K562 (cell line): ENCODE data around the gene TGM3. TPM values are rescaled to one million over a fixed set of nuclear protein-coding genes. Genes with fewer than 3 reads are reported as not detected.

Experiments
- ATAC-seq: fragments of 200-7000 bp; cut with Tn5 transposase; 3 replicates; pipeline ENCODE4 v1.9.1; 2020; ENCODE audit warnings: moderate library complexity
- BruUV-seq: library from RNA; stranded (reverse); fragments of 400-500 nt; replicated peaks from 2 replicates; lab custom pipeline; 2021; lab: Mats Ljungman, UMichigan
- CTCF ChIA-PET: fragments of 300-600 bp; formaldehyde crosslinking; extraction: SDS; loops from one replicate; lab custom pipeline; 2021; ENCODE audit warnings: low intra/inter-chr PET ratio; lab: Yijun Ruan, JAX
- POLR2A ChIA-PET: fragments of 300-600, 350-650 bp; sonication (Branson Sonifier 250); formaldehyde crosslinking; extraction: SDS; loops from one replicate; lab custom pipeline; 2021; ENCODE audit warnings: antibody characterized with exemption, inconsistent platforms; lab: Yijun Ruan, JAX
- DNase-seq, 4 experiments: peaks; one replicate each; pipeline versions ENCODE4 v3.0.0 to v3.0.0-alpha.2; 2011 to 2018; ENCODE audit warnings: low spot score in 3 of 4, mixed read lengths in 3 of 4; ENCODE audit errors: extremely low read depth in 1 of 4
- FAIRE-seq: peaks from 2 replicates; lab custom pipeline; 2011; peaks lifted over from hg19 to GRCh38; lab: Jason Lieb, UNC
- H2AFZ ChIP-seq: 2 replicates; pipeline ENCODE4 v1.6.0; 2011; ENCODE audit warnings: low read depth, low read length, control low read depth, inconsistent platforms
- H3K27ac ChIP-seq: fragments of 200-600 bp; 3 replicates; pipeline ENCODE4 v1.8.0; 2011; ENCODE audit warnings: low read depth, mild to moderate bottlenecking, control low read depth, inconsistent platforms, low read length, moderate library complexity, mixed read lengths; ENCODE audit errors: extremely low read depth
- H3K27me3 ChIP-seq, 2 experiments: fragments of 300-600 bp in 1 of 2; 2 replicates in 1 of 2; 3 replicates in 1 of 2; pipeline versions ENCODE4 v1.6.0 to v1.8.0; 2011; ENCODE audit warnings: inconsistent platforms in 2 of 2, low read length in 2 of 2, mild to moderate bottlenecking in 1 of 2, mixed read lengths in 1 of 2, moderate library complexity in 1 of 2; ENCODE audit not compliant: control insufficient read depth in 2 of 2, insufficient read depth in 2 of 2
- H3K36me3 ChIP-seq: fragments of 300-600 bp; 3 replicates; pipeline ENCODE4 v1.8.0; 2011; ENCODE audit warnings: mild to moderate bottlenecking, low read length, inconsistent platforms; ENCODE audit not compliant: control insufficient read depth, insufficient read depth
- H3K4me1 ChIP-seq, 2 experiments: fragments of 200-600 bp in 1 of 2; replicated peaks in 1 of 2; 2 replicates in 1 of 2; 3 replicates in 1 of 2; pipeline versions ENCODE4 v1.5.1 to v1.8.0; 2011; ENCODE audit warnings: inconsistent platforms in 2 of 2, low read length in 2 of 2, mild to moderate bottlenecking in 1 of 2, mixed read lengths in 1 of 2, moderate library complexity in 1 of 2; ENCODE audit not compliant: control insufficient read depth in 2 of 2, insufficient read depth in 2 of 2
- H3K4me2 ChIP-seq: 2 replicates; pipeline ENCODE4 v1.6.1; 2011; ENCODE audit warnings: low read length, control low read depth, inconsistent platforms, mixed read lengths; ENCODE audit not compliant: insufficient read depth
- H3K4me3 ChIP-seq: fragments of 200-600 bp; sonication (generic), shearing (Covaris generic); 2 replicates; pipeline ENCODE4 v1.5.1; 2016; ENCODE audit warnings: control low read depth, inconsistent platforms
- H3K79me2 ChIP-seq: fragments of 200-600 bp; 3 replicates; pipeline ENCODE4 v1.8.0; 2011; ENCODE audit warnings: low read length, inconsistent platforms; ENCODE audit not compliant: control insufficient read depth, insufficient read depth
- H3K9ac ChIP-seq, 2 experiments: 2 replicates each; pipeline versions ENCODE4 v1.6.0 to v1.6.1; 2011; ENCODE audit warnings: low read depth in 2 of 2, low read length in 2 of 2, control low read depth in 1 of 2, inconsistent platforms in 1 of 2, mild to moderate bottlenecking in 1 of 2, mixed read lengths in 1 of 2; ENCODE audit not compliant: insufficient read depth in 1 of 2
- H3K9me1 ChIP-seq: one replicate; pipeline ENCODE4 v1.6.0; 2011; ENCODE audit warnings: inconsistent platforms, mild to moderate bottlenecking, low read length, moderate library complexity; ENCODE audit not compliant: control insufficient read depth, insufficient read depth
- H3K9me3 ChIP-seq: replicated peaks from 2 replicates; pipeline ENCODE4 v1.5.1; 2011; ENCODE audit warnings: low read depth, low read length, inconsistent platforms; ENCODE audit not compliant: control insufficient read depth, insufficient read depth
- H4K20me1 ChIP-seq: replicated peaks from 2 replicates; pipeline ENCODE4 v1.6.1; 2011; ENCODE audit warnings: low read length, inconsistent platforms, mixed read lengths; ENCODE audit not compliant: control insufficient read depth, insufficient read depth
- GMEB1 ChIP-seq: fragments of 250-450 bp; sonication (Bioruptor Pico); IDR thresholded peaks from 2 replicates; pipeline ENCODE4 v1.4.0; 2020; ENCODE audit warnings: mild to moderate bottlenecking
- IRF9 ChIP-seq: fragments of 450-650 bp; IDR thresholded peaks from 2 replicates; pipeline ENCODE4 v1.6.1; 2016; ENCODE audit warnings: missing biosample characterization, missing genetic modification characterization
- MLLT1 ChIP-seq, 2 experiments: fragments of 450-650 bp; IDR thresholded peaks; 2 replicates each; pipeline ENCODE4 v1.6.1; 2016
- NCOA4 ChIP-seq: fragments of 450-650 bp; IDR thresholded peaks from 2 replicates; pipeline ENCODE4 v1.6.1; 2018; ENCODE audit warnings: mild to moderate bottlenecking; ENCODE audit not compliant: partially characterized antibody
- SNIP1 ChIP-seq: fragments of 450-650 bp; IDR thresholded peaks from 2 replicates; pipeline ENCODE4 v1.7.1; 2017; ENCODE audit warnings: low read depth, mild to moderate bottlenecking
- TCFL5 ChIP-seq: fragments of 250-450 bp; sonication (Bioruptor Pico); conservative IDR thresholded peaks from 2 replicates; pipeline ENCODE4 v1.6.1; 2021; ENCODE audit warnings: mild to moderate bottlenecking, moderate library complexity, matching md5 sums
- TOE1 ChIP-seq, 2 experiments: fragments of 450-650 bp in 1 of 2; sonication (generic) in 1 of 2; formaldehyde crosslinking in 1 of 2; IDR thresholded peaks; 2 replicates each; pipeline versions ENCODE4 v1.7.1 to v1.8.0; 2016 to 2022; ENCODE audit warnings: borderline replicate concordance in 2 of 2, mild to moderate bottlenecking in 2 of 2, antibody characterized with exemption in 1 of 2, inconsistent platforms in 1 of 2, low read depth in 1 of 2, missing genetic modification reagents in 1 of 2, moderate library complexity in 1 of 2
- ZNF140 ChIP-seq: fragments of 250-450 bp; sonication (Bioruptor Pico); IDR thresholded peaks from 2 replicates; pipeline ENCODE4 v1.8.0; 2021; ENCODE audit warnings: moderate library complexity, mild to moderate bottlenecking, inconsistent platforms
- ZNF561 ChIP-seq: fragments of 450-650 bp; formaldehyde crosslinking; conservative IDR thresholded peaks from 2 replicates; pipeline ENCODE4 v1.4.0; 2020; ENCODE audit warnings: mild to moderate bottlenecking, moderate library complexity
- WGBS: fragments of 100-300 bp; shearing (Covaris generic); methylation state at CpG from one replicate; pipeline ENCODE4 v1.1.6; 2016; ENCODE audit warnings: low coverage, mixed read lengths; ENCODE audit not compliant: insufficient coverage; ENCODE audit errors: missing lambda C conversion rate; 5-methylcytosine and 5-hydroxymethylcytosine counted together
- in situ Hi-C: fragments of 300-500 bp; cut with MboI; formaldehyde crosslinking; loops from 4 replicates; pipeline ENCODE4 v1.15.0; 2018; ENCODE audit warnings: inconsistent platforms, mixed read lengths
- intact Hi-C: fragments of 100-400 bp; cut with micrococcal nuclease; formaldehyde crosslinking; loops from 2 replicates; pipeline ENCODE4 v1.14.2; 2022
- polyA plus RNA-seq, 8 experiments: library from polyadenylated mRNA; depleted of rRNA in 4 of 8; stranded (reverse) in 5 of 8; unstranded in 3 of 8; fragments of >200 nt; fragmentation: Nextera tagmentation in 2 of 8; fragmentation: Illumina TruSeq in 1 of 8; extraction: Ambion mirVana in 2 of 8; extraction: Trizol in 1 of 8; gene quantifications; 2 replicates each; pipeline versions ENCODE4 v1.2.1 to v1.2.3, GENCODE V29; 2011 to 2014; ENCODE audit warnings: inconsistent platforms in 1 of 8, missing spikeins in 1 of 8
- total RNA-seq, 7 experiments: library from RNA; depleted of rRNA in 6 of 7; stranded (reverse); fragments of >200 nt in 6 of 7; fragmentation: Illumina TruSeq in 2 of 7; extraction: Trizol in 2 of 7; gene quantifications; 2 replicates each; pipeline versions ENCODE4 v1.2.1 to v1.2.3, GENCODE V29; 2011 to 2021; ENCODE audit warnings: low replicate concordance in 1 of 7

The TGM3 gene
- total and polyA plus RNA-seq, 9 of the 15 experiments (the other 6 are each of a cell fraction or from before 2014, with no cell fraction given), result not detected

DNA sequence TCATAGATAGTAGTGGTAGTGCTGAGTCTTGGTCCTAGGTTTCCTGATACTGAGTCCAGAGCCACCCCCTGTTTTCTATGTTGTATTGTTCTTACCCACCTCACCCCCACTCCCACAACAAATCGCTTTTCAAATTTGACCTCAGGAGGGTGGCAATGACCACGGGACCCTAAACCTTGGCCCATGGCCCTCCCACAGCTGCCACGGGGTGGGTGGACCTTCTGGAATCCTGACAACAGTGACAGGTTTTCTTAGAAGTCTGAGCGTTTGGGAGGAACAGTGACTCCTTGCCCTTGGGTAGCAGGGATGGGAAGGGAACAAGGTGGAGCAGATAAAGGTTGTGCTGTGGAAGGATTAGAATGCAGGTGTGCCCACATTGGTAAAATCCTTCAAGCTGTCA lies 36.9 kb downstream of the TGM3 start:
- Histone ChIP-seq H3K9me1 (no peaks in the 10 kb centered on the region), H3K9ac (no peak overlapping the region), H4K20me1 (no peaks in the 10 kb centered on the region; the same call in 1 of the 2 replicates), H3K4me3 (no peak overlapping the region), H3K27me3 (peaks cover 6 to 47% of the 10 kb centered on the region in 2 experiments), H3K4me1 (no peaks in the 10 kb centered on the region), H3K9me3 (no peaks in the 10 kb centered on the region), H3K36me3 (no peaks in the 10 kb centered on the region), H3K79me2 (no peaks in the 10 kb centered on the region), H2AFZ (no peak overlapping the region), H3K27ac (no peak overlapping the region), H3K4me2 (no peak overlapping the region)
- in situ Hi-C loops (no loop called here), intact Hi-C loops (loop anchor here (10.0 kb wide), 1 partner anchor 68 kb away; no protein-coding TSS in a partner anchor)
- ChIA-PET CTCF (no interaction called here), POLR2A (no interaction called here)
- 0% methylated on average over 3 of the region's 4 CpGs for WGBS
- no peak for DNase-seq
- no TSS peak for BruUV-seq
- TF ChIP-seq ZNF140 (CRISPR knock-in tag) (no peak), GMEB1 (CRISPR knock-in tag) (no peak), SNIP1 (no peak)
- ATAC-seq, result no peak
- FAIRE-seq, result no peak

DNA sequence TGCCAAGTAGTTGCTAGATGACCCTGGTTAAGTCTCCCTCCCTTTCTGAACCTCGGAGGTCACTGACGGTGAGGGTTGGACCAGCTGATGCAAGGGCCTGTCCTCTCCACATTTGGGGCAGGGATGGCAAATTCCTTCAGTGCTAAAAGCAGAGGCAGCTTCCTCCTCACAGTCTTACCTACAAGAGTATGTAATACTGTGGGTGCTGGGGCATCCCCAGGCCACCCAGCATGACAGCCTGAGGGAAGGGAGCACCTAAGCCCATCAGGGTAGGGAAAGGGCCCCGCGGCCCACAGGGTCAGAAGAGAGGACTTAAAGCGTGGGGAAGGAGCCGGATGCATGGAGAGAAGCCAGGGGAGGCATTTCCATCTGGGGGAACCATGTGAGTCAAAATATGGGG lies 38.0 kb downstream of the TGM3 start:
- H3K4me3 ChIP-seq, result no peak overlapping the region
- DNase-seq, result no peak
- intact Hi-C loops (loop anchor here (10.0 kb wide), 1 partner anchor 69 kb away; no protein-coding TSS in a partner anchor), in situ Hi-C loops (no loop called here)
- BruUV-seq, result no TSS peak
- no peaks in the 10 kb centered on the region for H3K9me1 ChIP-seq
- ChIA-PET POLR2A (no interaction called here), CTCF (no interaction called here)
- no peaks in the 10 kb centered on the region for H3K9me3 ChIP-seq
- H3K79me2 ChIP-seq, result no peaks in the 10 kb centered on the region
- H4K20me1 ChIP-seq, result no peaks in the 10 kb centered on the region
- no peaks in the 10 kb centered on the region for H3K4me1 ChIP-seq
- H3K9ac ChIP-seq, result no peak overlapping the region
- 4% methylated on average over 2 of the region's 6 CpGs for WGBS
- no peak for ATAC-seq
- H3K4me2 ChIP-seq, result no peak overlapping the region
- no peak overlapping the region for H2AFZ ChIP-seq
- H3K27ac ChIP-seq, result no peak overlapping the region
- no peak for FAIRE-seq
- H3K27me3 ChIP-seq, result peaks cover 5 to 36% of the 10 kb centered on the region in 2 experiments
- H3K36me3 ChIP-seq, result no peaks in the 10 kb centered on the region
- TF ChIP-seq MLLT1 (IDR thresholded peaks at IDR 0.05), result no peak
- no peak for TF ChIP-seq TCFL5 (CRISPR knock-in tag)
- TF ChIP-seq IRF9 (tag), result no peak
- TF ChIP-seq TOE1 (IDR thresholded peaks at IDR 0.05; ENCODE audit: borderline replicate concordance), result no peak
- no peak for TF ChIP-seq TOE1 (CRISPR knock-in tag; IDR thresholded peaks at IDR 0.05; ENCODE audit: borderline replicate concordance, low read depth)
- no peak for TF ChIP-seq NCOA4
- TF ChIP-seq ZNF561 (CRISPR knock-in tag), result no peak
